ENCODE data around the gene SPATA1. TPM values are rescaled to one million over a fixed set of nuclear protein-coding genes. Genes with fewer than 3 reads are reported as not detected.

The SPATA1 gene
- total RNA-seq, 1 donor from 2014 or later, result 1.0 TPM

DNA sequence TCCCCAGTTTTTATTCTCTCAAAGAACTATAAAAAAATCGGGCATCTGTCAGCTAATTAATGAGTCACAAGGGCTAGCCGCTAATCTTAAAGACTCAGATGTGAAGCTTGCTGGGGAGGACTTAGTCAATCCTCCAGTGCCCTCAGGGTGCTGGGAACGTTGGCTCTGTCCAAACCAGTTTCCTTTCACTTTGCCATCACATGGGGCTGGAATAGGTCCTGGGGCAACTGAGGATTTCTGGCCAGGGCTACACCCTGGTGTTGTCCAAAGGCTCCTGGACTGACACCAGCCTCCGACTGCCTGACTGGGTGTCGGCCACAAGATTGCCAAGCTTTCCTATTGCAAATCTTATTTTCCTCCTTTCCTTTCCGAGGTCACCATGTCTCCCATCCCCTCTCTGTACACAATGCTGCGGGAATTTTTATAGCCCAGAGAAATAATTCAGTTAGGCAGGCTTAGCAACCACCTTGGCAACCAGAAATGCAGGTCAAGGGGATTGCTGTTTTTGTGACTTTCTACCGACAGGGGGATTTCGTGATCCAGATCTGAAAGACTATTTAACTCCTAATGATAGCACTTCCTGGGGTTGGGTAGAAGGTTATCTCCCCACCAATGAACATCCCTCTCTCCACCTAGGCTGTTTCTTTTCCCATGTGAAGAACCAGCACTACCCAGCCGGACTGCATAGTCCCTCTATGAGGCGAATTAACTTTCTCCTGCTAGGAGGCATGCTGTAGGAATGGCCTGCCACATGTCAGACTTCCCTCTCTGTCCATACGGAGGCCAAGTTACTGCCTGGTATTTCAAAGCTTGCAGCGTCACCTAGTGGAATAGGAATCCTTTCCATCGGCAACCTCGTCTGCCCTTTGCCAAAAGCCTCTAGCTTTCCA is 98.0 kb downstream of the SPATA1 start:
- peak overlapping the region; percentile 58 to 68 (median 64) for H3K4me3 ChIP-seq (ENCODE audit: low read length in 3 of 3)

DNA sequence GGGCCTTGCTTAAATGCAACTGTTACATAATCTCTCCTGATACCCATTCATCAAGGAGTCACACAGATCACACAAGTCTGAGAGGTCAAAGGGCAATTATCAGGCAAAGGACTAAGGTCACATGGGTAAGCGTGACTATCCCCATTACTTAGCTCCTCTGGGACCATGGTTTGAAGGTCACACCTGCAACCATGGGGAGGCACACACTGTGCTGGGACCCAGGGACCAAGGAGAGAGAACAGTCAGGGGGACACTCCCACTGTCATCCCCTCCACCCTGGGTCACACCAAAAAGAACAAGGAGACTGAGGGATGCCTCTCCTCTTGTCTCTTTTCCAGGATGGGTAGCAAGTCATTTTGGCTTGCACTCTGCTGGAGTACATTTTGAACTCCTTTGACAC is 99.0 kb downstream of the SPATA1 start:
- Histone ChIP-seq H3K27me3 (ENCODE audit: control insufficient read depth in 3 of 3, insufficient read depth in 3 of 3, low read length in 3 of 3) (no peaks in the 10 kb centered on the region), H3K4me1 (ENCODE audit: control insufficient read depth in 3 of 3, insufficient read depth in 3 of 3, low read length in 3 of 3) (peaks cover 0 to 14% (median 5%) of the 10 kb centered on the region in 3 donors), H3K4me3 (ENCODE audit: low read length in 3 of 3) (peak overlapping the region in 1 of 3 donors; percentile 14), H3K9me3 (ENCODE audit: control insufficient read depth in 3 of 3, low read length in 3 of 3) (peaks cover 0 to 4% (median 0%) of the 10 kb centered on the region in 3 donors), H3K9ac (ENCODE audit: low read depth in 1 of 3, low read length in 3 of 3) (no peak overlapping the region), H3K27ac (ENCODE audit: low read depth, low read length) (no peak overlapping the region), H3K36me3 (ENCODE audit: control insufficient read depth in 3 of 3, insufficient read depth in 3 of 3, low read length in 3 of 3) (no peaks in the 10 kb centered on the region)

More for the DNA sequence above, 98.0 kb downstream of the SPATA1 start:
- no peaks in the 10 kb centered on the region for H3K27me3 ChIP-seq (ENCODE audit: control insufficient read depth in 3 of 3, insufficient read depth in 3 of 3, low read length in 3 of 3)
- H3K4me1 ChIP-seq (ENCODE audit: control insufficient read depth in 3 of 3, insufficient read depth in 3 of 3, low read length in 3 of 3), result peaks cover 5 to 20% (median 6%) of the 10 kb centered on the region in 3 donors
- H3K9me3 ChIP-seq (ENCODE audit: control insufficient read depth in 3 of 3, low read length in 3 of 3), result peaks cover 0 to 4% (median 0%) of the 10 kb centered on the region in 3 donors
- H3K36me3 ChIP-seq (ENCODE audit: control insufficient read depth in 3 of 3, insufficient read depth in 3 of 3, low read length in 3 of 3), result no peaks in the 10 kb centered on the region
- H3K27ac ChIP-seq (ENCODE audit: low read depth, low read length), result peak overlapping the region; percentile 58
- peak overlapping the region; percentile 4 to 62 (median 45) for H3K9ac ChIP-seq (ENCODE audit: low read depth in 1 of 3, low read length in 3 of 3)

DNA sequence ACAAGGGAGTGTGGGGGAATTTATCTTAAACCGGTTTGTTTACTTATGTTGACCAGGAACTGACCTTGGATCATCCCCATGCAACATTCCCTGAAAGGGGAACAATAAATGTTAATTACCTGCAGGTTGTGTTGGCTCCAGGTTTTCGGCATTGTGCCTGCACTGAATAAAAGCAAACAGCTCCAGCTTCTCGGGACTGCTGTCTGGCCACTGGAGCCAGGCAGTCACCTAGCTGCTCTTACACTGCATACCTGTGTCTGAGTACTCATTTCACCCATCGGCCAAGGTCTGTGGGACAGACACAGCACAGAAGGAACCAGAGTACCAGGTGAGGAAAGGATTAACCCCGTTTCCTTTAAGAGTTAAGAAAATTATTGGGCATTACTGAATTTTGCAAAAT is 100.8 kb downstream of the SPATA1 start:
- no peak overlapping the region for H3K4me3 ChIP-seq (ENCODE audit: low read length in 3 of 3)
- no peaks in the 10 kb centered on the region for H3K36me3 ChIP-seq (ENCODE audit: control insufficient read depth in 3 of 3, insufficient read depth in 3 of 3, low read length in 3 of 3)

DNA sequence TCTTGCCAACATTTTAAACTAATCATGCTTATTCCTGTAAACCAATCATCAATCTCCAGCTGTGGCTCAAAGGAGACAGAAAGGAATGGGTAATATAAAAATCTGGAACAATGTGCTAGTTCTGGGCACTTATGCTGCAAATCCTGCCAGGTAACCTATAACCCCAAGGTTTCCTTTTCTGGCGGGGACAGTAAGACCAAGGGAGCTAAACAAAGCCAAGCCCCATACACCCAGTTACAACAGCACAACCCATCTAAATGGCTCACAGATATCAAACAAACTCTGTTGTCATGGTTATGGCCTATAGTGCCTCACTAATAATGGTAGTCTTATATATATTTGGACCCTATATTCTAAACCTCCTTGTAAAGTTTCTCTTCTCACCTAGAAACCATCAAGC is 104.9 kb downstream of the SPATA1 start:
- H3K4me1 ChIP-seq (ENCODE audit: control insufficient read depth in 3 of 3, insufficient read depth in 3 of 3, low read length in 3 of 3), result no peaks in the 10 kb centered on the region
- H3K36me3 ChIP-seq (ENCODE audit: control insufficient read depth in 3 of 3, insufficient read depth in 3 of 3, low read length in 3 of 3), result no peaks in the 10 kb centered on the region
- H3K27me3 ChIP-seq (ENCODE audit: control insufficient read depth in 3 of 3, insufficient read depth in 3 of 3, low read length in 3 of 3), result no peaks in the 10 kb centered on the region
- H3K27ac ChIP-seq (ENCODE audit: low read depth, low read length), result no peak overlapping the region
- H3K4me3 ChIP-seq (ENCODE audit: low read length in 3 of 3), result no peak overlapping the region
- H3K9me3 ChIP-seq (ENCODE audit: control insufficient read depth in 3 of 3, low read length in 3 of 3), result no peaks in the 10 kb centered on the region
- no peak overlapping the region for H3K9ac ChIP-seq (ENCODE audit: low read depth in 1 of 3, low read length in 3 of 3)

More for the DNA sequence above, 100.8 kb downstream of the SPATA1 start:
- no peak overlapping the region for H3K27ac ChIP-seq (ENCODE audit: low read depth, low read length)
- H3K4me1 ChIP-seq (ENCODE audit: control insufficient read depth in 3 of 3, insufficient read depth in 3 of 3, low read length in 3 of 3), result peaks cover 0 to 14% (median 5%) of the 10 kb centered on the region in 3 donors
- no peaks in the 10 kb centered on the region for H3K27me3 ChIP-seq (ENCODE audit: control insufficient read depth in 3 of 3, insufficient read depth in 3 of 3, low read length in 3 of 3)
- peaks cover 0 to 4% (median 0%) of the 10 kb centered on the region in 3 donors for H3K9me3 ChIP-seq (ENCODE audit: control insufficient read depth in 3 of 3, low read length in 3 of 3)
- H3K9ac ChIP-seq (ENCODE audit: low read depth in 1 of 3, low read length in 3 of 3), result no peak overlapping the region

DNA sequence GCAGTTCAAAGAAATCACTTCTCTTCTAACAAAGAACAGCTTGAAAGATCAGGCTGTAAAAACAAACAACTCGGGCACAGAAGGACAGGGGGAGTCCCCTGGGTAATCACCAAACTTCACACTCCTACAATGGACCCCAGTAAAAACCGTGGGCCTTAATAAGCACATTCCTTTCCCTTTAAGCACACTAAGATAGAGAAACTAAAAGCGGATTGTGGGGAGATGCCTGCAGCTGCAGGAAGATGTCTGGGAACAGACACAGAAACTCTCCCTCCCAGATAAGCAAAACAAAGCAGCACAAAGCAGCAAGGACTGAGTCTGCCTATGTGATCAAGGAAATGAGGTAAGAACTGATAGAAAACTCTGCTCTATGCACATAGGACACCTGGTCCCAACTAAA is 105.6 kb downstream of the SPATA1 start:
- Histone ChIP-seq H3K4me3 (ENCODE audit: low read length in 3 of 3) (no peak overlapping the region), H3K9me3 (ENCODE audit: control insufficient read depth in 3 of 3, low read length in 3 of 3) (no peaks in the 10 kb centered on the region), H3K9ac (ENCODE audit: low read depth in 1 of 3, low read length in 3 of 3) (no peak overlapping the region), H3K36me3 (ENCODE audit: control insufficient read depth in 3 of 3, insufficient read depth in 3 of 3, low read length in 3 of 3) (no peaks in the 10 kb centered on the region), H3K4me1 (ENCODE audit: control insufficient read depth in 3 of 3, insufficient read depth in 3 of 3, low read length in 3 of 3) (no peaks in the 10 kb centered on the region), H3K27me3 (ENCODE audit: control insufficient read depth in 3 of 3, insufficient read depth in 3 of 3, low read length in 3 of 3) (no peaks in the 10 kb centered on the region), H3K27ac (ENCODE audit: low read depth, low read length) (no peak overlapping the region)

DNA sequence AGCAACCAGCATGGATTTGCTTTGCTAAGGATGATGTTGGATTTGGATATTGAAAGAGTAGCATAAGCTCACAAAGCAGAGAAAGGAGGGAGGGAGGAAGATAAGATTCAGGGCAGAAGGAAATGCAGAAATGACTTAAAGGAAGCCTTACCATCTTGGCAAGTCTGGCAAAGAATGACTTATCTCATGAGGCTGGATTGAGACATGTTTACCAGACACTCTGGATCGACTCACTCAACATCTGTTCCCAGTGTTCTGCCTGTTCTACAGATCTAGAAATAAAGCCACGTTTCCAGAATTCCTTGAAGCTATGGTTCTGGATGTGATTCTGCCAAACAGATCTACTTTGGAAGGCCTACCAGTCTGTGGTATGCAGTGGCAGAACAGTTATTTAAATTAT is 106.8 kb downstream of the SPATA1 start:
- no peak overlapping the region for H3K4me3 ChIP-seq (ENCODE audit: low read length in 3 of 3)
- H3K27ac ChIP-seq (ENCODE audit: low read depth, low read length), result no peak overlapping the region
- H3K9ac ChIP-seq (ENCODE audit: low read depth in 1 of 3, low read length in 3 of 3), result no peak overlapping the region
- H3K9me3 ChIP-seq (ENCODE audit: control insufficient read depth in 3 of 3, low read length in 3 of 3), result no peaks in the 10 kb centered on the region
- H3K36me3 ChIP-seq (ENCODE audit: control insufficient read depth in 3 of 3, insufficient read depth in 3 of 3, low read length in 3 of 3), result no peaks in the 10 kb centered on the region
- H3K4me1 ChIP-seq (ENCODE audit: control insufficient read depth in 3 of 3, insufficient read depth in 3 of 3, low read length in 3 of 3), result no peaks in the 10 kb centered on the region
- H3K27me3 ChIP-seq (ENCODE audit: control insufficient read depth in 3 of 3, insufficient read depth in 3 of 3, low read length in 3 of 3), result no peaks in the 10 kb centered on the region

DNA sequence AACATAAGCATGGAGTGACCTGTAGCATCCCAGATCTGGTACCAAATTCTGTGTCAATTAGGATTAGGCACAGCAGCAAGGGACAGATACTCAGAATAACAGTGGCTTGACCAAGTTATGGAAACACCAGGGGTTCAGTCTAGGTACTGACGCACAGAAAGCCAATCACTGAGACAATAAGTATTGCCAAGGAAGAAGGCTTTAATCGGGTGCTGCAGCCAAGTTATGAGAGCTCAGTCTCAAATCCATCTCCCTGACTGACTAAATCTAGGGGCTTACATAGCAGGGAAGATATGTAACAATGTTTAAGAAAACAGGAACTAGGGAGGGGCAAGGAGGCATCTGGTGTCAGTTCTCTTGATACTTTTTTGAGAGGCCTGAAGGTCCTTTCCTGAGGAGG is 107.7 kb downstream of the SPATA1 start:
- H3K27me3 ChIP-seq (ENCODE audit: control insufficient read depth in 3 of 3, insufficient read depth in 3 of 3, low read length in 3 of 3), result no peaks in the 10 kb centered on the region
- H3K4me3 ChIP-seq (ENCODE audit: low read length in 3 of 3), result no peak overlapping the region
- H3K9me3 ChIP-seq (ENCODE audit: control insufficient read depth in 3 of 3, low read length in 3 of 3), result no peaks in the 10 kb centered on the region
- no peaks in the 10 kb centered on the region for H3K4me1 ChIP-seq (ENCODE audit: control insufficient read depth in 3 of 3, insufficient read depth in 3 of 3, low read length in 3 of 3)
- no peak overlapping the region for H3K27ac ChIP-seq (ENCODE audit: low read depth, low read length)
- H3K9ac ChIP-seq (ENCODE audit: low read depth in 1 of 3, low read length in 3 of 3), result no peak overlapping the region
- H3K36me3 ChIP-seq (ENCODE audit: control insufficient read depth in 3 of 3, insufficient read depth in 3 of 3, low read length in 3 of 3), result no peaks in the 10 kb centered on the region

DNA sequence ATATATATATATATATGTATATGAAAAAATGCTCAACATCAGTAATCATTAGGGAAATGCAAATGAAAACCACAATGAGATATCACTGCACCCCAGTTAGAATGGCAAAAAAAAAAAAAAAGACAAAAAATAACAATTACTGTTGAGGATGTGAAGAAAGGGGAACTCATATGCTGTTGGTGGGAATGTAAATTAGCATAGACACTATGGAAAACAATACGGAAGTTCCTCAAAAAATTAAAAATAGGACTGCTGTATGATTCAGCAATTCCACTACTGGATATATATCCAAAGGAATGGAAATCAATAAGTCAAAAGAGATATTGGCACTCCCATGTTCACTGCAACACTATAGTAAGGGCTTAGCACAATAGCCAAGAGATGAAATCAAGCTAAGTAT is 109.6 kb downstream of the SPATA1 start:
- H3K9ac ChIP-seq (ENCODE audit: low read depth in 1 of 3, low read length in 3 of 3), result no peak overlapping the region
- peaks cover 0 to 7% (median 4%) of the 10 kb centered on the region in 3 donors for H3K4me1 ChIP-seq (ENCODE audit: control insufficient read depth in 3 of 3, insufficient read depth in 3 of 3, low read length in 3 of 3)
- H3K27ac ChIP-seq (ENCODE audit: low read depth, low read length), result no peak overlapping the region
- H3K36me3 ChIP-seq (ENCODE audit: control insufficient read depth in 3 of 3, insufficient read depth in 3 of 3, low read length in 3 of 3), result no peaks in the 10 kb centered on the region
- H3K27me3 ChIP-seq (ENCODE audit: control insufficient read depth in 3 of 3, insufficient read depth in 3 of 3, low read length in 3 of 3), result no peaks in the 10 kb centered on the region
- H3K9me3 ChIP-seq (ENCODE audit: control insufficient read depth in 3 of 3, low read length in 3 of 3), result no peaks in the 10 kb centered on the region
- H3K4me3 ChIP-seq (ENCODE audit: low read length in 3 of 3), result no peak overlapping the region

Other genes with a start within 250 kb of the SPATA1 start
- gene SAMD13, start 204.7 kb upstream of the SPATA1 start, total RNA-seq, result 13.0 TPM
- gene DNASE2B, start 107.9 kb upstream of the SPATA1 start, total RNA-seq, result not detected
- 20.9 TPM for gene RPF1, start 27.1 kb upstream of the SPATA1 start, total RNA-seq
- gene GNG5, start 195 bp downstream of the SPATA1 start, total RNA-seq, result 20.9 TPM
- gene CTBS, start 68.1 kb downstream of the SPATA1 start, total RNA-seq, result 2.6 TPM
- gene SSX2IP, start 184.1 kb downstream of the SPATA1 start, total RNA-seq, result 7.8 TPM

Data from skeletal muscle tissue (tissue), 4 donors.